GM12878 (cell line): ENCODE results near the gene RAB6B. TPM values are rescaled to one million over a fixed set of nuclear protein-coding genes. Genes with fewer than 3 reads are reported as not detected.

Source experiments
- ATAC-seq: fragments of 200-7000 bp; cut with Tn5 transposase; 3 replicates; pipeline ENCODE4 v1.9.1; 2020; ENCODE audit warnings: mild to moderate bottlenecking, moderate library complexity
- BruUV-seq: library from RNA; stranded (reverse); fragments of 400-500 nt; replicated peaks from 2 replicates; lab custom pipeline; 2021; lab: Mats Ljungman, UMichigan
- CTCF ChIA-PET: fragments of 300-600 bp; sonication (Branson Sonifier 250); formaldehyde crosslinking; extraction: SDS; loops from one replicate; lab custom pipeline; 2021; ENCODE audit warnings: inconsistent platforms; lab: Yijun Ruan, JAX
- POLR2A ChIA-PET: fragments of 350-600 bp; formaldehyde crosslinking; extraction: SDS; loops from one replicate; lab custom pipeline; 2021; ENCODE audit warnings: inconsistent platforms; lab: Charles Lee
- RAD21 ChIA-PET: fragments of 300-600 bp; sonication (Branson Sonifier 250); formaldehyde crosslinking; loops from one replicate; lab custom pipeline; 2023; ENCODE audit warnings: antibody characterized with exemption; ENCODE audit not compliant: unreplicated experiment; lab: Charles Lee
- SMC1A ChIA-PET: fragments of 300-600 bp; sonication (Branson Sonifier 250); formaldehyde crosslinking; loops from one replicate; lab custom pipeline; 2023; ENCODE audit not compliant: unreplicated experiment, uncharacterized antibody; lab: Charles Lee
- DNase-seq: peaks from one replicate; pipeline ENCODE4 v3.0.0-alpha.2; 2011; ENCODE audit warnings: low read depth, low spot score
- FAIRE-seq: peaks from 3 replicates; lab custom pipeline; 2011; peaks lifted over from hg19 to GRCh38; lab: Jason Lieb, UNC
- H2AFZ ChIP-seq: 2 replicates; pipeline ENCODE4 v1.6.0; 2011; ENCODE audit warnings: low read depth, low read length, control low read depth; ENCODE audit not compliant: control insufficient read depth
- H3K27ac ChIP-seq: 2 replicates; pipeline ENCODE4 v1.5.1; 2011; ENCODE audit warnings: control low read depth; ENCODE audit not compliant: control insufficient read depth, insufficient read depth
- H3K27me3 ChIP-seq, 2 experiments: replicated peaks in 1 of 2; 2 replicates each; pipeline versions ENCODE4 v1.6.0 to v1.6.1; 2011; ENCODE audit warnings: low read length in 1 of 2; ENCODE audit not compliant: control insufficient read depth in 2 of 2, insufficient read depth in 2 of 2
- H3K36me3 ChIP-seq, 2 experiments: 2 replicates each; pipeline ENCODE4 v1.5.1; 2011; ENCODE audit warnings: low read length in 1 of 2; ENCODE audit not compliant: control insufficient read depth in 2 of 2, insufficient read depth in 2 of 2
- H3K4me1 ChIP-seq: 2 replicates; pipeline ENCODE4 v1.6.1; 2011; ENCODE audit warnings: mild to moderate bottlenecking, low read length, moderate library complexity, mixed read lengths; ENCODE audit not compliant: control insufficient read depth, insufficient read depth
- H3K4me2 ChIP-seq: 2 replicates; pipeline ENCODE4 v1.6.0; 2011; ENCODE audit warnings: control low read depth; ENCODE audit not compliant: control insufficient read depth, insufficient read depth
- H3K4me3 ChIP-seq: fragments of 200-600 bp; sonication (generic); 2 replicates; pipeline ENCODE4 v1.5.1; 2016
- H3K79me2 ChIP-seq: 2 replicates; pipeline ENCODE4 v1.6.0; 2011; ENCODE audit warnings: low read length; ENCODE audit not compliant: control insufficient read depth, insufficient read depth
- H3K9ac ChIP-seq: 2 replicates; pipeline ENCODE4 v1.8.0; 2011; ENCODE audit warnings: low read length, control low read depth, mixed read lengths; ENCODE audit not compliant: control insufficient read depth, insufficient read depth
- H3K9me3 ChIP-seq: replicated peaks from 3 replicates; pipeline ENCODE4 v1.5.1; 2011; ENCODE audit warnings: mild to moderate bottlenecking, low read length; ENCODE audit not compliant: control insufficient read depth, insufficient read depth
- H4K20me1 ChIP-seq: 2 replicates; pipeline ENCODE4 v1.6.0; 2011; ENCODE audit not compliant: control insufficient read depth, insufficient read depth
- ATF7 ChIP-seq: fragments of 450-650 bp; IDR thresholded peaks from 2 replicates; pipeline ENCODE4 v1.6.1; 2016; ENCODE audit warnings: low read depth, mild to moderate bottlenecking
- ESRRA ChIP-seq: IDR thresholded peaks from 2 replicates; pipeline ENCODE4 v1.6.1; 2012; ENCODE audit warnings: mild to moderate bottlenecking, low read length, improper control_type of control experiment
- ETV6 ChIP-seq, 2 experiments: fragments of 450-650 bp in 1 of 2; IDR thresholded peaks in 1 of 2; conservative IDR thresholded peaks in 1 of 2; 2 replicates each; pipeline ENCODE4 v1.6.1; 2014; ENCODE audit warnings: antibody characterized with exemption in 1 of 2, borderline replicate concordance in 1 of 2, low read depth in 1 of 2, mild to moderate bottlenecking in 1 of 2, moderate library complexity in 1 of 2
- GATAD2B ChIP-seq: fragments of 450-650 bp; conservative IDR thresholded peaks from 2 replicates; pipeline ENCODE4 v1.6.1; 2017; ENCODE audit warnings: low read depth, mild to moderate bottlenecking, moderate library complexity
- MEF2B ChIP-seq: fragments of 450-650 bp; IDR thresholded peaks from 2 replicates; pipeline ENCODE4 v1.6.1; 2018; ENCODE audit warnings: mild to moderate bottlenecking, moderate library complexity; ENCODE audit not compliant: partially characterized antibody, poor library complexity, severe bottlenecking
- MYB ChIP-seq: fragments of 150-350 bp; IDR thresholded peaks from 2 replicates; pipeline ENCODE4 v1.6.1; 2014; ENCODE audit warnings: mild to moderate bottlenecking, low read depth, low read length, borderline replicate concordance
- MYC ChIP-seq: IDR thresholded peaks from 2 replicates; pipeline ENCODE4 v1.6.1; 2011; ENCODE audit warnings: mild to moderate bottlenecking, low read length, moderate library complexity, inconsistent platforms; ENCODE audit not compliant: insufficient read depth, insufficient replicate concordance, insufficient read length, severe bottlenecking
- NRF1 ChIP-seq: conservative IDR thresholded peaks from 2 replicates; pipeline ENCODE4 v1.6.1; 2011; ENCODE audit warnings: mild to moderate bottlenecking, low read depth, low read length, improper control_type of control experiment
- PKNOX1 ChIP-seq: fragments of 450-650 bp; IDR thresholded peaks from 2 replicates; pipeline ENCODE4 v1.6.1; 2016; ENCODE audit warnings: mild to moderate bottlenecking
- SKIL ChIP-seq: fragments of 450-650 bp; IDR thresholded peaks from 2 replicates; pipeline ENCODE4 v1.6.1; 2017; ENCODE audit warnings: mild to moderate bottlenecking, low read depth, inconsistent platforms; ENCODE audit not compliant: poor library complexity, severe bottlenecking
- SREBF2 ChIP-seq: IDR thresholded peaks from 2 replicates; pipeline ENCODE4 v1.6.1; 2012; ENCODE audit warnings: mild to moderate bottlenecking, low read length
- SUZ12 ChIP-seq: fragments of 200-600 bp; sonication (generic); IDR thresholded peaks from one replicate; pipeline ENCODE4 v1.6.1; 2018; ENCODE audit warnings: antibody characterized with exemption, mild to moderate bottlenecking; ENCODE audit not compliant: unreplicated experiment
- ZBTB40 ChIP-seq: fragments of 450-650 bp; IDR thresholded peaks from 2 replicates; pipeline ENCODE4 v1.6.1; 2016; ENCODE audit warnings: mild to moderate bottlenecking, moderate library complexity, borderline replicate concordance
- ZNF207 ChIP-seq: fragments of 450-650 bp; IDR thresholded peaks from 2 replicates; pipeline ENCODE4 v1.6.1; 2014; ENCODE audit warnings: antibody characterized with exemption, mild to moderate bottlenecking, borderline replicate concordance
- ZNF384 ChIP-seq: IDR thresholded peaks from 2 replicates; pipeline ENCODE4 v1.6.1; 2012; ENCODE audit warnings: low read depth, mild to moderate bottlenecking, low read length, improper control_type of control experiment, borderline replicate concordance
- ZSCAN29 ChIP-seq: fragments of 450-650 bp; IDR thresholded peaks from 2 replicates; pipeline ENCODE4 v1.6.1; 2017; ENCODE audit warnings: mild to moderate bottlenecking, moderate library complexity
- WGBS: methylation state at CpG from one replicate; pipeline ENCODE4 v1.1.6; 2016; ENCODE audit warnings: low lambda C conversion rate; ENCODE audit not compliant: insufficient replicate concordance, insufficient coverage; ENCODE audit errors: missing lambda C conversion rate; 5-methylcytosine and 5-hydroxymethylcytosine counted together
- in situ Hi-C: fragments of 300-500 bp; cut with MboI; formaldehyde crosslinking; loops from 9 replicates; pipeline ENCODE4 v1.14.3; 2018; ENCODE audit warnings: mixed read lengths
- intact Hi-C: fragments of 100-400 bp; cut with micrococcal nuclease; formaldehyde crosslinking; loops from one replicate; pipeline ENCODE4 v1.14.2; 2022; ENCODE audit not compliant: unreplicated experiment
- polyA plus RNA-seq, 11 experiments: library from polyadenylated mRNA; depleted of rRNA in 4 of 11; unstranded in 6 of 11; stranded (reverse) in 5 of 11; fragments of >200 nt; fragmentation: Nextera tagmentation in 4 of 11; fragmentation: Illumina TruSeq in 1 of 11; extraction: Ambion mirVana in 4 of 11; extraction: Trizol in 1 of 11; gene quantifications; 1 replicate in 1 of 11; 2 replicates in 10 of 11; pipeline versions ENCODE4 v1.2.1 to v1.2.3, GENCODE V29; 2011 to 2016; ENCODE audit warnings: inconsistent platforms in 2 of 11, missing spikeins in 2 of 11, low read depth in 1 of 11
- total RNA-seq, 4 experiments: library from RNA; depleted of rRNA in 3 of 4; stranded (reverse); fragments of >200 nt in 3 of 4; fragmentation: Illumina TruSeq in 1 of 4; extraction: Trizol in 1 of 4; gene quantifications; 2 replicates each; pipeline versions ENCODE4 v1.2.1 to v1.2.3, GENCODE V29; 2013 to 2021

The RAB6B gene
- total and polyA plus RNA-seq, 10 of the 15 experiments (the other 5 are each of a cell fraction or from before 2014, with no cell fraction given), result 0.01 to 0.16 (median 0.04) TPM; not detected in 5

GRCh38 chr3:133840767-133841166 lies 54.9 kb downstream of the RAB6B start:
- ATAC-seq (no peak), DNase-seq (no peak), FAIRE-seq (no peak)
- Histone ChIP-seq H3K9ac (no peak overlapping the region), H3K4me2 (no peak overlapping the region), H3K4me3 (no peak overlapping the region), H3K9me3 (no peaks in the 10 kb centered on the region), H3K4me1 (no peaks in the 10 kb centered on the region), H4K20me1 (no peaks in the 10 kb centered on the region), H3K27me3 (peaks cover 3 to 4% of the 10 kb centered on the region in 2 experiments), H2AFZ (no peak overlapping the region), H3K79me2 (no peaks in the 10 kb centered on the region), H3K36me3 (no peaks in the 10 kb centered on the region; a peak in 1 of 4 replicates), H3K27ac (no peak overlapping the region)
- RAD21 ChIA-PET, result no interaction called here
- SMC1A ChIA-PET, result no interaction called here
- BruUV-seq, result no TSS peak
- POLR2A ChIA-PET, result no interaction called here
- CTCF ChIA-PET, result no interaction called here
- in situ Hi-C loops, result no loop called here
- intact Hi-C loops, result no loop called here
- 21% methylated on average over 6 of the region's 6 CpGs for WGBS
- no peak for TF ChIP-seq ZSCAN29
- TF ChIP-seq ZNF207, result no peak
- no peak for TF ChIP-seq ESRRA
- no peak for TF ChIP-seq MEF2B
- TF ChIP-seq PKNOX1, result no peak
- TF ChIP-seq ZBTB40, result no peak
- no peak for TF ChIP-seq MYC
- no peak for TF ChIP-seq SUZ12
- TF ChIP-seq MYB, result no peak
- no peak for TF ChIP-seq NRF1
- TF ChIP-seq SREBF2, result no peak
- no peak for TF ChIP-seq ETV6 (conservative IDR thresholded peaks at IDR 0.05 in 1 of 2, IDR thresholded peaks at IDR 0.05 in 1 of 2; ENCODE audit: borderline replicate concordance in 1 of 2, low read depth in 1 of 2)
- TF ChIP-seq ATF7, result no peak
- no peak for TF ChIP-seq ZNF384
- TF ChIP-seq SKIL, result no peak
- no peak for TF ChIP-seq GATAD2B
